GM13977 (cell line): Measurements from ENCODE around the gene MCM10.
"Not testable (repeated sequence)": the region's sequence is repeated elsewhere in the genome, so short reads cannot be mapped to it uniquely, and the experiment has no call there.

Experiments used
- DNase-seq: peaks from one replicate; pipeline ENCODE4 v3.0.0; 2012; ENCODE audit warnings: low spot score
- CTCF ChIP-seq: IDR thresholded peaks from 2 replicates; pipeline ENCODE4 v1.5.1; 2012; ENCODE audit warnings: mild to moderate bottlenecking, control low read depth; ENCODE audit not compliant: insufficient read depth; ENCODE audit errors: extremely low read depth, missing control alignments
- in situ Hi-C: fragments of 300-500 bp; cut with MboI; formaldehyde crosslinking; loops from one replicate; pipeline ENCODE4 v1.12.0; 2022; ENCODE audit warnings: low sequenced_read_pairs, low pct_unique_long_range_greater_than_20kb, mixed read lengths, inconsistent platforms; ENCODE audit not compliant: unreplicated experiment

Gene MCM10

GRCh38 chr10:13234172-13234571, 72.8 kb downstream of the MCM10 start, which contains the start of gene UCMA:
Gene UCMA, minus strand, starts transcription at chr10:13234374. Its CDS starts 116 bp downstream, at chr10:13234258.
- in situ Hi-C loops: no loop called here
- DNase-seq: no peak
- TF ChIP-seq CTCF: no peak

GRCh38 chr10:13234736-13235135, 73.4 kb downstream of the MCM10 start:
- in situ Hi-C loops: not testable (repeated sequence)

GRCh38 chr10:13236638-13237037, 75.3 kb downstream of the MCM10 start:
- in situ Hi-C loops: no loop called here
- DNase-seq: no peak
- no peak for TF ChIP-seq CTCF

More at GRCh38 chr10:13234736-13235135, 73.4 kb downstream of the MCM10 start:
- DNase-seq: not testable (repeated sequence)

- in situ Hi-C loops: no loop called here
- no peak for DNase-seq
- TF ChIP-seq CTCF: no peak
These were observed 77.1 kb downstream of the MCM10 start for GRCh38 chr10:13238271-13239077.

- in situ Hi-C loops: no loop called here
These were observed 78.6 kb downstream of the MCM10 start for GRCh38 chr10:13239923-13240322.

GRCh38 chr10:13241613-13242012, 80.3 kb downstream of the MCM10 start:
- no peak for TF ChIP-seq CTCF
- DNase-seq: no peak
- in situ Hi-C loops: no loop called here

More at GRCh38 chr10:13239923-13240322, 78.6 kb downstream of the MCM10 start:
- TF ChIP-seq CTCF: no peak
- DNase-seq: no peak

- DNase-seq, in situ Hi-C loops: not testable (repeated sequence)
These were observed 80.9 kb downstream of the MCM10 start for GRCh38 chr10:13242260-13242659.

GRCh38 chr10:13247246-13247645, 85.9 kb downstream of the MCM10 start:
- in situ Hi-C loops: no loop called here
- no peak for TF ChIP-seq CTCF
- DNase-seq: no peak
